Calu3 (cell line): ENCODE data around the gene AAGAB. TPM values are rescaled to one million over a fixed set of nuclear protein-coding genes. Genes with fewer than 3 reads are reported as not detected.

Experiments
- BruUV-seq: library from RNA; stranded (reverse); fragments of 400-500 nt; replicated peaks from 2 replicates; lab custom pipeline; 2021; lab: Mats Ljungman, UMichigan
- CTCF ChIA-PET: fragments of 300-600 bp; sonication (Branson Sonifier 250); formaldehyde crosslinking; loops from one replicate; lab custom pipeline; 2022; ENCODE audit warnings: antibody characterized with exemption; lab: Charles Lee
- DNase-seq: peaks from one replicate; pipeline ENCODE4 v3.0.0; 2022
- H3K27ac Mint-ChIP-seq: one replicate; pipeline ENCODE4 v1.8.0; 2022; ENCODE audit warnings: mixed read lengths; ENCODE audit not compliant: unreplicated experiment
- H3K27me3 Mint-ChIP-seq: one replicate; pipeline ENCODE4 v1.8.0; 2022; ENCODE audit warnings: mixed read lengths; ENCODE audit not compliant: unreplicated experiment
- H3K36me3 Mint-ChIP-seq: one replicate; pipeline ENCODE4 v1.8.0; 2022; ENCODE audit warnings: mild to moderate bottlenecking, moderate library complexity, mixed read lengths; ENCODE audit not compliant: insufficient read depth, unreplicated experiment
- H3K4me1 Mint-ChIP-seq: one replicate; pipeline ENCODE4 v1.8.0; 2022; ENCODE audit warnings: mild to moderate bottlenecking, low read depth, mixed read lengths; ENCODE audit not compliant: unreplicated experiment
- H3K4me3 Mint-ChIP-seq: one replicate; pipeline ENCODE4 v1.8.0; 2022; ENCODE audit warnings: mild to moderate bottlenecking, low read depth, moderate library complexity, mixed read lengths; ENCODE audit not compliant: unreplicated experiment
- H3K9me3 Mint-ChIP-seq: one replicate; pipeline ENCODE4 v1.8.0; 2022; ENCODE audit warnings: low read depth, mixed read lengths; ENCODE audit not compliant: unreplicated experiment
- CTCF ChIP-seq: fragments of 200-600 bp; IDR thresholded peaks from one replicate; pipeline ENCODE4 v1.8.0; 2022; ENCODE audit warnings: antibody characterized with exemption; ENCODE audit not compliant: unreplicated experiment
- intact Hi-C: fragments of 100-400 bp; cut with micrococcal nuclease; formaldehyde crosslinking; loops from one replicate; pipeline ENCODE4 v1.10.0; 2022; ENCODE audit not compliant: unreplicated experiment
- total RNA-seq: library from RNA; stranded (reverse); gene quantifications from 2 replicates; pipeline ENCODE4 v1.2.3, GENCODE V29; 2022

AAGAB gene
- total RNA-seq, 1 experiment from 2014 or later, result 68.1 TPM

DNA sequence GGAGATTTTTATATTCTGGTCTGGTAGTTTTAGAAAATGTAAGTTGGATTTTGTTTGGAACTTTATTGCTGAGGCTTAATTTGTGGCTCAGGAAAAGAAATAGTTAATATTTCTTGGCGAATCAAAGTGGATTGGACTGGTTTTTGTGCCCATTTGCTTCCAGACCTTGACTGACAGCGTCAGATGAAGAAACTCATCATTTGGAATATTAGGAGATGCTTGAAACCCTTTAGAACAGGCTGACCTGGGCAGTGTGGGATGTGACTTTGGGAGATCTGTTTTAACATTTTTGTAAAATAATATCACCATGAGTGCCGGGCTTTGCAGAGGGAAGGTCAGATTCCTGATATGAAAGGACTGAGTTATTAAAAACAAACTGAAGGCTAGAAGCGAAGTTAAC, 83.0 kb downstream of the AAGAB start:
- Mint-ChIP-seq H3K36me3 (peaks cover 90% of the 10 kb centered on the region), H3K4me1 (peaks cover 49% of the 10 kb centered on the region), H3K9me3 (no peaks in the 10 kb centered on the region), H3K27ac (no peak overlapping the region), H3K27me3 (no peaks in the 10 kb centered on the region), H3K4me3 (no peak overlapping the region)
- no peak for TF ChIP-seq CTCF
- TSS peak; percentile 5 for BruUV-seq
- DNase-seq, result no peak
- CTCF ChIA-PET, result no interaction called here
- intact Hi-C loops, result loop anchor here (10.0 kb wide), 1 partner anchor 227 kb away; no protein-coding TSS in a partner anchor

GRCh38 chr15:67170143-67170925, 84.1 kb downstream of the AAGAB start:
- CTCF ChIA-PET, result interaction anchor here (0.6 kb wide), 1 partner anchor 814 kb away, joined by 4 read pairs; the partner anchor contains the start of gene TIPIN
- intact Hi-C loops, result loop anchor here (10.0 kb wide), 1 partner anchor 226 kb away; no protein-coding TSS in a partner anchor
- TF ChIP-seq CTCF, result no peak
- Mint-ChIP-seq H3K36me3 (peaks cover 89% of the 10 kb centered on the region), H3K4me3 (no peak overlapping the region), H3K27me3 (no peaks in the 10 kb centered on the region), H3K9me3 (no peaks in the 10 kb centered on the region), H3K4me1 (peaks cover 38% of the 10 kb centered on the region), H3K27ac (no peak overlapping the region)
- DNase-seq, result no peak
- BruUV-seq, result no TSS peak

DNA sequence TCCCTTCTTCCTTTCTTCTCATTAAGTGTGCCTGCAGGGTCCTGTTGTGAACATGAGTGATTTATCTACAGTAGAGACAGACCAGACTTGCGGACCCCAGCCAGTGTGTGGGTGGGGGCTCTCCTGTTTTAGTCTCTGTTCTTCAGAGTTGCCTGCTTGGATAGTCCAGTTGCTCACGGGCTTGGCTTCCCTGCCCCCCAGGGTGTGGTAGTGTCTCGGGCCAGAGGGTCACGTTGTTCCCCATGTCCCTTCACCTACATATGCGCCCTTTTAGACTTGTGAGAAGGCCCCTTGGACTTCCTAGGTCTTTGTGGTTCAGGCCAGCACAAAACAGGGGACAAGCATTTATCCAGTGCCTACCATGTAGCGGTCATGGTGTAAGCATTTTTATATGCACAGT, 85.8 kb downstream of the AAGAB start:
- Mint-ChIP-seq H3K36me3 (peaks cover 91% of the 10 kb centered on the region), H3K9me3 (no peaks in the 10 kb centered on the region), H3K27ac (no peak overlapping the region), H3K4me1 (peaks cover 21% of the 10 kb centered on the region), H3K27me3 (no peaks in the 10 kb centered on the region), H3K4me3 (no peak overlapping the region)
- TF ChIP-seq CTCF, result no peak
- CTCF ChIA-PET, result no interaction called here
- BruUV-seq, result no TSS peak
- intact Hi-C loops, result no loop called here
- no peak for DNase-seq

DNA sequence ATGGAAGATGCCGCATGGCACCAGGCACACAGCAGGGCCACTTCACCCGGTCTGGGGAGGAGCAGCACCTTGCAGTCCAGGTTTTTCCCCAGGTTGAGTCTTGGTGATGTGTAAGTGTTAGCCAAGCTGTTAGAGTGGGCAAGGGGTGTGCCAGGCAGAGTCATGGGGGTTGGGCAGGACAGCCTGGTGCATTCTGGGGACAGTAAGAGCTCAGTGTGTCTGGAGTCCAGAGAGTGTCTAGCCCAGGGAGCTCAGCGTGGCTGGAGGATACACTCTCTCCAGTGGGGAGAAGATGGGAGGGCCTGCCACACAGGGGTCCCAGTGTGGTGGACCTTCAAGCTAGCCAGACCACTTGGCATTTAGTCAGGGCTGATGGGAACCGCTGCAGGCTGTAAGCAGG, 87.4 kb downstream of the AAGAB start:
- H3K4me1 Mint-ChIP-seq, result peaks cover 20% of the 10 kb centered on the region
- DNase-seq, result no peak
- CTCF ChIA-PET, result no interaction called here
- peaks cover 76% of the 10 kb centered on the region for H3K36me3 Mint-ChIP-seq
- H3K4me3 Mint-ChIP-seq, result no peak overlapping the region
- intact Hi-C loops, result no loop called here
- no peak overlapping the region for H3K27ac Mint-ChIP-seq
- H3K27me3 Mint-ChIP-seq, result no peaks in the 10 kb centered on the region
- no peak for TF ChIP-seq CTCF
- no peaks in the 10 kb centered on the region for H3K9me3 Mint-ChIP-seq
- no TSS peak for BruUV-seq
